Neural crest cell (in vitro differentiated cells): ENCODE data around the gene MYO1E. TPM values are rescaled to one million over a fixed set of nuclear protein-coding genes. Genes with fewer than 3 reads are reported as not detected.
A peak's percentile ranks its signal among the peaks of the same experiment; 100 is the strongest.

Source experiments
- DNase-seq: peaks from one replicate; pipeline ENCODE4 v3.0.0; 2021; ENCODE audit warnings: low read depth, mixed read lengths, low spot score
- H3K27ac Mint-ChIP-seq: one replicate; pipeline ENCODE4 v1.8.0; 2021; ENCODE audit warnings: mild to moderate bottlenecking, mixed read lengths; ENCODE audit not compliant: unreplicated experiment
- H3K27me3 Mint-ChIP-seq: 2 replicates; pipeline ENCODE4 v1.8.0; 2021; ENCODE audit warnings: low read depth, mild to moderate bottlenecking, mixed read lengths
- H3K36me3 Mint-ChIP-seq: 2 replicates; pipeline ENCODE4 v1.8.0; 2021; ENCODE audit warnings: low read depth, mild to moderate bottlenecking, mixed read lengths
- H3K4me1 Mint-ChIP-seq: 2 replicates; pipeline ENCODE4 v1.8.0; 2021; ENCODE audit warnings: mixed read lengths
- H3K4me3 Mint-ChIP-seq: one replicate; pipeline ENCODE4 v1.8.0; 2021; ENCODE audit warnings: mild to moderate bottlenecking, mixed read lengths
- H3K9me3 Mint-ChIP-seq: 2 replicates; pipeline ENCODE4 v1.8.0; 2021; ENCODE audit warnings: mixed read lengths
- CTCF ChIP-seq: fragments of 200-600 bp; sonication (generic); conservative IDR thresholded peaks from 2 replicates; pipeline ENCODE4 v1.5.0; 2021; ENCODE audit warnings: antibody characterized with exemption, mild to moderate bottlenecking
- microRNA-seq: library from miRNA; unstranded; fragments of <30 nt; microRNA quantifications from one replicate; pipeline ENCODE4, GENCODE V29; 2020
- total RNA-seq: library from RNA; stranded (reverse); gene quantifications from 2 replicates; pipeline ENCODE4 v1.2.1, GENCODE V29; 2021

Gene MYO1E
- total RNA-seq, 1 donor from 2014 or later, result 34.5 TPM

GRCh38 chr15:59104602-59104911 is 268.1 kb downstream of the MYO1E start:
- DNase-seq, result no peak

GRCh38 chr15:59099162-59099685 is 273.4 kb downstream of the MYO1E start:
- Mint-ChIP-seq H3K4me1 (peaks cover 2% of the 10 kb centered on the region), H3K36me3 (peaks cover 4% of the 10 kb centered on the region), H3K27me3 (no peaks in the 10 kb centered on the region), H3K9me3 (no peaks in the 10 kb centered on the region), H3K4me3 (no peak overlapping the region), H3K27ac (peak overlapping the region; percentile 83)
- DNase-seq, result no peak
- TF ChIP-seq CTCF, result no peak

More at GRCh38 chr15:59104602-59104911, 268.1 kb downstream of the MYO1E start:
- H3K27ac Mint-ChIP-seq, result peak overlapping the region; percentile 94
- peak overlapping the region; percentile 98 for H3K4me3 Mint-ChIP-seq
- H3K27me3 Mint-ChIP-seq, result no peaks in the 10 kb centered on the region
- H3K4me1 Mint-ChIP-seq, result peaks cover 20% of the 10 kb centered on the region
- TF ChIP-seq CTCF, result peak; percentile 9
- H3K9me3 Mint-ChIP-seq, result no peaks in the 10 kb centered on the region
- peaks cover 21% of the 10 kb centered on the region for H3K36me3 Mint-ChIP-seq

GRCh38 chr15:59096429-59096828 is 276.2 kb downstream of the MYO1E start:
- H3K4me3 Mint-ChIP-seq, result no peak overlapping the region
- no peaks in the 10 kb centered on the region for H3K9me3 Mint-ChIP-seq
- H3K27me3 Mint-ChIP-seq, result no peaks in the 10 kb centered on the region
- no peaks in the 10 kb centered on the region for H3K4me1 Mint-ChIP-seq
- peaks cover 8% of the 10 kb centered on the region for H3K36me3 Mint-ChIP-seq
- no peak overlapping the region for H3K27ac Mint-ChIP-seq
- TF ChIP-seq CTCF, result no peak
- no peak for DNase-seq

- no peak for DNase-seq
- H3K36me3 Mint-ChIP-seq, result peaks cover 12% of the 10 kb centered on the region
- no peak for TF ChIP-seq CTCF
- no peaks in the 10 kb centered on the region for H3K4me1 Mint-ChIP-seq
- no peaks in the 10 kb centered on the region for H3K9me3 Mint-ChIP-seq
- no peak overlapping the region for H3K27ac Mint-ChIP-seq
- no peak overlapping the region for H3K4me3 Mint-ChIP-seq
- no peaks in the 10 kb centered on the region for H3K27me3 Mint-ChIP-seq
Measured at GRCh38 chr15:59094077-59094476, 278.6 kb downstream of the MYO1E start.

- Mint-ChIP-seq H3K27ac (no peak overlapping the region), H3K36me3 (peaks cover 18% of the 10 kb centered on the region), H3K9me3 (no peaks in the 10 kb centered on the region), H3K4me3 (no peak overlapping the region), H3K27me3 (no peaks in the 10 kb centered on the region), H3K4me1 (no peaks in the 10 kb centered on the region)
- no peak for DNase-seq
- no peak for TF ChIP-seq CTCF
Measured at GRCh38 chr15:59087731-59088130, 284.9 kb downstream of the MYO1E start.

Small RNA genes within 50 kb of the gene (microRNA-seq; reads per million reads assigned to microRNA genes)
- gene MIR2116, result not detected

Other genes starting within 250 kb of the MYO1E start
- gene LDHAL6B, start 166.0 kb downstream of the MYO1E start, total RNA-seq, result not detected in 2 replicates
- gene FAM81A, start 65.3 kb upstream of the MYO1E start, total RNA-seq, result 3.8 and 4.2 TPM in 2 replicates
- not detected in 2 replicates for gene GCNT3, start 238.9 kb upstream of the MYO1E start, total RNA-seq